Tibial nerve (tissue), 4 donors: ENCODE results near the gene TATDN2.

ENCODE experiments used
- EP300 ChIP-seq, 2 donors: sonication (generic); formaldehyde crosslinking; IDR thresholded peaks; one replicate each; pipeline ENCODE4 v1.6.1; 2017; ENCODE audit warnings: antibody characterized with exemption in 2 of 2, mild to moderate bottlenecking in 1 of 2
- POLR2A ChIP-seq, 2 donors: fragments of 450-650 bp; IDR thresholded peaks; one replicate each; pipeline ENCODE4 v1.6.1; 2017; ENCODE audit warnings: antibody characterized with exemption in 2 of 2, mild to moderate bottlenecking in 2 of 2, moderate library complexity in 2 of 2
- TF ChIP-seq, protein P1 (sequence below), 5 experiments: fragments of 200-600 bp in 3 of 5; fragments of 450-650 bp in 2 of 5; sonication (generic) in 3 of 5; IDR thresholded peaks; one replicate each; pipeline ENCODE4 v1.5.1; 2016 to 2019; ENCODE audit warnings: antibody characterized with exemption in 5 of 5, mild to moderate bottlenecking in 3 of 5, moderate library complexity in 2 of 5

DNA sequence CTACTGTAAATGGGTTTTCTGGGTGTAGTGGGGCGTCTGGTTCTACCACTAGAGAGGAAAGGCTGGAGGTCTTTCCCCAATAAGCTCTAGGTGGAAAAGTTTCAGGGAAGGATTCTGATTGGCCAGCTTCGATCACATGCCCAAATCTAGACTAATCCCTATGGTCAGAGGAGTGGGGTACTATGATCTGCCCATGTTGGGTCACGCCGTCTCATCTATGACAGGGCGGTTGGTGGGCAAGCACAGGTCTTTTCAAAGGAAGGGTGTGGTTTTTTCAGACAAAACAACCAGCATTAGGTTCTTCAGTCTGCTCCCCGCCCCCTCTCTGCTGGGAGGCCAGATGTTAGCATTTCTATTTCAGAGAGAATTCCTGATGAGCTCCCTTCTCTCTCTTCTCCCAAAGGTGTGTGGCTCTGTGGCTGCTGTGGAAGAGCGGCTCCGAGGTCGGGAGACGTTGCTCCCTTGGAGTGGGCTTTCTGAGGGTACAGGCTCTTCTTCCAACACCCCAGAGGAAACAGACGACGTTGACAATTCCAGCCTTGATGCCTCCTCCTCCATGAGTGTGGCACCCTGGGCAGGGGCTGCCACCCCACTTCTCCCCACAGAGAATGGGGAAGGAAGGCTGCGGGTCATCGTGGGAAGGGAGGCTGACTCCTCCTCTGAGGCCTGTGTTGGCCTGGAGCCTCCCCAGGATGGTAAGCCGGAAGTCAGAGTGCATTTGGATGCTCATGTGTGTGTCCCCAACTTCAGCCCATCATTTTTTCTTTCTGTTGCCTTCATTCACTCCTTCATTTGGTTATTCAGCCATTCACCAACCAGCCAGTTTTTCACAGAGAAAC lies 9.7 kb upstream of the TATDN2 start:
- TF ChIP-seq, protein P1, sequence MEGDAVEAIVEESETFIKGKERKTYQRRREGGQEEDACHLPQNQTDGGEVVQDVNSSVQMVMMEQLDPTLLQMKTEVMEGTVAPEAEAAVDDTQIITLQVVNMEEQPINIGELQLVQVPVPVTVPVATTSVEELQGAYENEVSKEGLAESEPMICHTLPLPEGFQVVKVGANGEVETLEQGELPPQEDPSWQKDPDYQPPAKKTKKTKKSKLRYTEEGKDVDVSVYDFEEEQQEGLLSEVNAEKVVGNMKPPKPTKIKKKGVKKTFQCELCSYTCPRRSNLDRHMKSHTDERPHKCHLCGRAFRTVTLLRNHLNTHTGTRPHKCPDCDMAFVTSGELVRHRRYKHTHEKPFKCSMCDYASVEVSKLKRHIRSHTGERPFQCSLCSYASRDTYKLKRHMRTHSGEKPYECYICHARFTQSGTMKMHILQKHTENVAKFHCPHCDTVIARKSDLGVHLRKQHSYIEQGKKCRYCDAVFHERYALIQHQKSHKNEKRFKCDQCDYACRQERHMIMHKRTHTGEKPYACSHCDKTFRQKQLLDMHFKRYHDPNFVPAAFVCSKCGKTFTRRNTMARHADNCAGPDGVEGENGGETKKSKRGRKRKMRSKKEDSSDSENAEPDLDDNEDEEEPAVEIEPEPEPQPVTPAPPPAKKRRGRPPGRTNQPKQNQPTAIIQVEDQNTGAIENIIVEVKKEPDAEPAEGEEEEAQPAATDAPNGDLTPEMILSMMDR (IDR thresholded peaks at IDR 0.05) = no peak
- TF ChIP-seq EP300 (IDR thresholded peaks at IDR 0.05) (no peak), POLR2A (IDR thresholded peaks at IDR 0.05) (no peak)
